ENCODE results near the gene PAF1. TPM values are rescaled to one million over a fixed set of nuclear protein-coding genes. Genes with fewer than 3 reads are reported as not detected.

PAF1 gene
- total and polyA plus RNA-seq, 2 of the 13 experiments (the other 11 are each of a cell fraction or from before 2014, with no cell fraction given): 30.2 to 31.1 TPM

GRCh38 chr19:39377373-39378362 is 13.2 kb downstream of the PAF1 start (continued):
- no peak for TF ChIP-seq ETS1 (CRISPR knock-in tag; IDR thresholded peaks at IDR 0.05)
- TF ChIP-seq EHMT2 (IDR thresholded peaks at IDR 0.05; ENCODE audit: borderline replicate concordance, low read depth, low read length): no peak
- no peak for TF ChIP-seq KLF9 (CRISPR knock-in tag; IDR thresholded peaks at IDR 0.05; ENCODE audit: low read depth)
- TF ChIP-seq EEA1 (CRISPR knock-in tag; IDR thresholded peaks at IDR 0.05; ENCODE audit: borderline replicate concordance): no peak
- no peak for TF ChIP-seq ZNF788 (CRISPR knock-in tag; IDR thresholded peaks at IDR 0.05; ENCODE audit: borderline replicate concordance)
- TF ChIP-seq ZNF605 (CRISPR knock-in tag; IDR thresholded peaks at IDR 0.05): no peak
- peak; percentile 49 for TF ChIP-seq HNF4G (IDR thresholded peaks at IDR 0.05; ENCODE audit: borderline replicate concordance, low read depth, low read length)
- no peak for TF ChIP-seq HNF4G (CRISPR knock-in tag; IDR thresholded peaks at IDR 0.05; ENCODE audit: borderline replicate concordance, low read depth)
- TF ChIP-seq ZNF597 (CRISPR knock-in tag; IDR thresholded peaks at IDR 0.05): no peak
- peak; percentile 70 for TF ChIP-seq ONECUT2 (CRISPR knock-in tag; IDR thresholded peaks at IDR 0.05)
- TF ChIP-seq ZBTB38 (CRISPR knock-in tag; IDR thresholded peaks at IDR 0.05): 0 out of 2 replicates have a peak, but pooled peaks have one; percentile 42
- TF ChIP-seq FOXK2 (IDR thresholded peaks at IDR 0.05): no peak
- TF ChIP-seq TAF15 (IDR thresholded peaks at IDR 0.05; ENCODE audit: low read depth, low read length, poor library complexity, severe bottlenecking): no peak
- no peak for TF ChIP-seq MEIS2 (CRISPR knock-in tag; IDR thresholded peaks at IDR 0.05)
- TF ChIP-seq MTA1 (CRISPR knock-in tag; IDR thresholded peaks at IDR 0.05; ENCODE audit: borderline replicate concordance): 0 out of 2 replicates have a peak, but pooled peaks have one; percentile 57

Measured in HepG2 (cell line).